Glutamatergic neuron (in vitro differentiated cells): Measurements from ENCODE around the gene PNCK. TPM values are rescaled to one million over a fixed set of nuclear protein-coding genes. Genes with fewer than 3 reads are reported as not detected.

ENCODE experiments used
- DNase-seq: peaks from one replicate; pipeline ENCODE4 v3.0.0; 2022
- H3K27ac Mint-ChIP-seq: one replicate; pipeline ENCODE4 v1.8.0; 2020; ENCODE audit warnings: mild to moderate bottlenecking, mixed read lengths, inconsistent platforms; ENCODE audit not compliant: unreplicated experiment
- H3K27me3 Mint-ChIP-seq: one replicate; pipeline ENCODE4 v1.8.0; 2020; ENCODE audit warnings: mild to moderate bottlenecking, moderate library complexity, mixed read lengths, inconsistent platforms; ENCODE audit not compliant: unreplicated experiment
- H3K36me3 Mint-ChIP-seq: one replicate; pipeline ENCODE4 v1.8.0; 2020; ENCODE audit warnings: mild to moderate bottlenecking, mixed read lengths, inconsistent platforms; ENCODE audit not compliant: unreplicated experiment
- H3K4me1 Mint-ChIP-seq: one replicate; pipeline ENCODE4 v1.8.0; 2020; ENCODE audit warnings: mild to moderate bottlenecking, low read depth, mixed read lengths, inconsistent platforms; ENCODE audit not compliant: unreplicated experiment
- H3K4me3 Mint-ChIP-seq: one replicate; pipeline ENCODE4 v1.8.0; 2020; ENCODE audit warnings: mild to moderate bottlenecking, mixed read lengths, inconsistent platforms; ENCODE audit not compliant: unreplicated experiment
- H3K9me3 Mint-ChIP-seq: one replicate; pipeline ENCODE4 v1.8.0; 2020; ENCODE audit warnings: mild to moderate bottlenecking, moderate library complexity, mixed read lengths, inconsistent platforms; ENCODE audit not compliant: unreplicated experiment
- CTCF ChIP-seq: fragments of 200-600 bp; sonication (generic); IDR thresholded peaks from one replicate; pipeline ENCODE4 v1.5.0; 2021; ENCODE audit not compliant: partially characterized antibody, unreplicated experiment
- total RNA-seq: library from RNA; stranded (reverse); fragmentation: NEBNext Ultra II Directional; extraction: Animal tissue kit (Norgen Biotek cat#: 25700); gene quantifications from one replicate; pipeline ENCODE4 v1.2.1, GENCODE V29; 2021; ENCODE audit not compliant: unreplicated experiment

Gene PNCK
- total RNA-seq, 1 donor from 2014 or later, result 4.3 TPM

DNA sequence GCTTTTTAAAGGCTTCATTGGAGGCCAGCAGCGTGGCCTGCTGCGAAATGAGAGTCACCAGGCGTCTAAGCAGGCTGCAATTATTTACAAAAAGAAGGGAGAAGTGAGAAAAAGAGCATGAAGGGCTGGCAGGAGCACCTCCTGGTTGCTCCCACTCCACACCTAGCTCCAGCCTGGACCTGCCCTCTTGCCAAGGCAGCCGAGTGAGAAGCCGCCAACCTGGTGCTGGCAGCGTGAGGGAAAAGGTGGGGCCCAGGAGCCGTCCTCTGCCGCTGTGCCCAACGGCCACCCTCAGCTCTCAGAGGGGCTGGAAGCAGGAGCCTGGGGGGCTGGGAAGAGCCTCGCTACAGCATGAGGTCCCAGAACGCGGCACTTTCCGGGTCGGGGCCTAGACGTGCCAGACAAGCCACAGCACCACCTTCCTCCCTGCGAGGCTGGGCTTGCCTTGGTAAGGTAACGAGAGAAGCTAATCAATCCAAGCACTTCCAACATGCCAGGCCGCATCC lies 30.5 kb upstream of the PNCK start:
- no peak overlapping the region for H3K27ac Mint-ChIP-seq
- H3K36me3 Mint-ChIP-seq, result no peaks in the 10 kb centered on the region
- H3K27me3 Mint-ChIP-seq, result peaks cover 3% of the 10 kb centered on the region
- H3K9me3 Mint-ChIP-seq, result no peaks in the 10 kb centered on the region
- no peak for DNase-seq
- no peak for TF ChIP-seq CTCF
- no peak overlapping the region for H3K4me3 Mint-ChIP-seq
- peaks cover 4% of the 10 kb centered on the region for H3K4me1 Mint-ChIP-seq

GRCh38 chrX:153703036-153703370 lies 29.4 kb upstream of the PNCK start:
- H3K36me3 Mint-ChIP-seq, result no peaks in the 10 kb centered on the region
- H3K27ac Mint-ChIP-seq, result no peak overlapping the region
- no peak for DNase-seq
- H3K9me3 Mint-ChIP-seq, result no peaks in the 10 kb centered on the region
- H3K4me3 Mint-ChIP-seq, result no peak overlapping the region
- H3K4me1 Mint-ChIP-seq, result peaks cover 4% of the 10 kb centered on the region
- no peak for TF ChIP-seq CTCF
- peaks cover 4% of the 10 kb centered on the region for H3K27me3 Mint-ChIP-seq

DNA sequence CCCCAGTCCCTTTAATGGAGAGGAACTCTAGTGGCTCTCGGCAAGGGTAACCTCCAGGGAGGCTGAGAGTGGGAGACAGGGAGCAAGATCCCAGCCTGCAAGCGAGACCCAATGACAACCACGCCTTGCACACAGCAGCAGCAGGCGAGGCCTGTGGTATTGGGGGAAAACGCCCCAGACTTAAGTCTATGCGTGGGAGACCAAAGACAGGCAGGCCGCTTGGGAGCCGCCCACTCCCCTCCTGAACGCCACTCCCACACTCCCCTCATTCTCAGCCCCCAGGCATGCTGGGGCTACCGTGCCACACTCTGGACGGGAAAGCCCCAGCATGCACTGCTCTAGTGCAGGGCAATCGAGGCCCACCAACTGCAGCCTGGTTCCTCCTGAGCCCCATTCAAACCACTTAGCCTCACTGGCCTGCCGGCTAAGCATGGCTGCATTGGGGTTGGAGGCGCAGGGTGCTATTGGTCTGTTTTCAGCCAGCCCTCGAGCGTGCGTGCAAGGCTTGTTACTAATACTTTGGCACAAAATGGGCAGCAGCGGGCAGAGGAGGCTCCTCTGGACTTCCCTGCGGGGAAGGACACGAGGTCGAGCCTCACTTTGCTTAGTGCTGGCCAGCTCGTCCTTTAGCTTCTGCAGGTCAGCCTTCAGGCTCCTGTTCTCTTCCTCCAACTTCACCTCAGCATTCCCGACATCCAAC lies 28.9 kb upstream of the PNCK start:
- Mint-ChIP-seq H3K4me3 (no peak overlapping the region), H3K27me3 (peaks cover 4% of the 10 kb centered on the region), H3K27ac (no peak overlapping the region), H3K36me3 (no peaks in the 10 kb centered on the region), H3K9me3 (no peaks in the 10 kb centered on the region), H3K4me1 (peaks cover 4% of the 10 kb centered on the region)
- DNase-seq, result no peak
- no peak for TF ChIP-seq CTCF

DNA sequence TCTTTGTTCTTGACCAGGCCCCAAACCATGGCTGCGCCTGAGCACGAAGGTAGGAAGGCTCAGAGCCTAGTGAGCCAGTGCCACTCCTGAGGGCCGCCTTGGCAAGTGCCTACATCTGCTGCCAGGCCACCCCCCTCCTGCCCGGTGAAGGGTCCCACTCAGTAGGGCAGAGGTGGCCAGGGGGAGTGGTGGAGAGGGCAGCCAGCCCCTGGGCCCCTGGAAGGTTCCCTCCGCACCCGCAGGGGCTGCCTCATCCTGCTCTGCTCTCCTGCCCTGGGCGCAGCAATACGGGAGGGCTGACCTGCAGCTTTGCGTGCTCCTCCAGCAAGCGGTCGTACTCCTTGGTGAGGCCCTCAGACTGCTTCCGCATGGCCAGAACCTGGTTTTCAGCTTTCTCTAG lies 28.1 kb upstream of the PNCK start:
- no peak overlapping the region for H3K4me3 Mint-ChIP-seq

More for the DNA sequence above, 28.1 kb upstream of the PNCK start:
- peaks cover 4% of the 10 kb centered on the region for H3K27me3 Mint-ChIP-seq
- no peaks in the 10 kb centered on the region for H3K36me3 Mint-ChIP-seq
- TF ChIP-seq CTCF, result no peak
- H3K4me1 Mint-ChIP-seq, result peaks cover 4% of the 10 kb centered on the region
- no peak overlapping the region for H3K27ac Mint-ChIP-seq
- DNase-seq, result no peak
- H3K9me3 Mint-ChIP-seq, result peaks cover 3% of the 10 kb centered on the region
